Fibroblast of lung (primary cell): ENCODE results near the gene SCUBE1.

Experiments
- EZH2 ChIP-seq: IDR thresholded peaks from 2 replicates; pipeline ENCODE4 v1.5.1; 2012; ENCODE audit warnings: low read length, control low read depth, mild to moderate bottlenecking; ENCODE audit errors: missing control alignments
- TF ChIP-seq, protein P1 (sequence below), 2 donors: IDR thresholded peaks in 1 of 2; conservative IDR thresholded peaks in 1 of 2; 1 replicate in 1 of 2; 2 replicates in 1 of 2; pipeline ENCODE4 v1.5.1; 2011 to 2012; ENCODE audit warnings: low read length in 2 of 2, control low read depth in 1 of 2, inconsistent platforms in 1 of 2, low read depth in 1 of 2, mild to moderate bottlenecking in 1 of 2

- TF ChIP-seq, protein P1, sequence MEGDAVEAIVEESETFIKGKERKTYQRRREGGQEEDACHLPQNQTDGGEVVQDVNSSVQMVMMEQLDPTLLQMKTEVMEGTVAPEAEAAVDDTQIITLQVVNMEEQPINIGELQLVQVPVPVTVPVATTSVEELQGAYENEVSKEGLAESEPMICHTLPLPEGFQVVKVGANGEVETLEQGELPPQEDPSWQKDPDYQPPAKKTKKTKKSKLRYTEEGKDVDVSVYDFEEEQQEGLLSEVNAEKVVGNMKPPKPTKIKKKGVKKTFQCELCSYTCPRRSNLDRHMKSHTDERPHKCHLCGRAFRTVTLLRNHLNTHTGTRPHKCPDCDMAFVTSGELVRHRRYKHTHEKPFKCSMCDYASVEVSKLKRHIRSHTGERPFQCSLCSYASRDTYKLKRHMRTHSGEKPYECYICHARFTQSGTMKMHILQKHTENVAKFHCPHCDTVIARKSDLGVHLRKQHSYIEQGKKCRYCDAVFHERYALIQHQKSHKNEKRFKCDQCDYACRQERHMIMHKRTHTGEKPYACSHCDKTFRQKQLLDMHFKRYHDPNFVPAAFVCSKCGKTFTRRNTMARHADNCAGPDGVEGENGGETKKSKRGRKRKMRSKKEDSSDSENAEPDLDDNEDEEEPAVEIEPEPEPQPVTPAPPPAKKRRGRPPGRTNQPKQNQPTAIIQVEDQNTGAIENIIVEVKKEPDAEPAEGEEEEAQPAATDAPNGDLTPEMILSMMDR (conservative IDR thresholded peaks at IDR 0.05 in 1 of 2, IDR thresholded peaks at IDR 0.05 in 1 of 2; ENCODE audit: low read depth in 1 of 2, low read length in 2 of 2), result no peak
- TF ChIP-seq EZH2, result no peak
These were observed 54.8 kb downstream of the SCUBE1 start for GRCh38 chr22:43288378-43288777.
